GM18511 (cell line): ENCODE data around the gene SIK2.
"Not testable (repeated sequence)": the region's sequence is repeated elsewhere in the genome, so short reads cannot be mapped to it uniquely, and the experiment has no call there.

ENCODE experiments used
- ATAC-seq: cut with Tn5 transposase; IDR thresholded peaks from one replicate; pipeline ENCODE4 v1.9.1; 2021; ENCODE audit warnings: mild to moderate bottlenecking, moderate library complexity; ENCODE audit not compliant: unreplicated experiment

Gene SIK2

DNA sequence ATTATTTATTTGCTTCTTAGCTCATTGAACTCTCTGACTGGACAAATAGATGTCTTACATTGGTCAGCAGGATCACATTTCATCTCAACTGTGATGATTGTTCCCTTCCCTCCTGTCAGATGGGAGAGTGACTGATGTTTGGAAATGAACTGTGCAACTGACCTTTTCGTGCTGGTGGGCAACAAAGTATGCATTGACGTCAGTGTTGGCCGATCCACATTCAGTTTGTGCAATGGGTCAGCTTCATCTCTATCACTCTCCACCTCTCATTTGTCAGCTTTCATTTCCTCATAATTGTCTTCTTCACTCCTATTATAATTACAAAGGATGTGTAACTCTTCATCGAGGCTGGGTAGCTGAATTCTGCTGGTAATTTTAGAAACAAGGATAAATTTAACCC lies 92.6 kb downstream of the SIK2 start:
- ATAC-seq, result no peak

DNA sequence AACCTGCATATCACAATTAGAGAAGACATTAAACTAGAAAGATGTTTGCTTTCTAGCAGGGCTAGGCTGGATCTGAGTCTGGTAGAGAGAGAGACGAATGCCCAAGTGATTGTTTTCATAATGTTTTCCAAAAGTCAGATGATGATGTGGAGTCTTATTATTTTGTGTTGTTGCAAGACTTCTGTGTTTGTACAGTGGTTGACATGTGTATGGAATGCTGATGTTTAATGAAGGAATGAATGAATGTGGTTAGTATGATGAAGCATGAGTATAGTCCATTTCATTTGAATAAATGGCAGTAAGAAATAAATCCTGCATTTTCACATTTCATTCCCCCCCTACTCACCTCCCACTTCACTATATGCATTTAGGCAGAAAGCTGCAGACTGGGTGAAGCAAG lies 94.3 kb downstream of the SIK2 start:
- ATAC-seq, result no peak

DNA sequence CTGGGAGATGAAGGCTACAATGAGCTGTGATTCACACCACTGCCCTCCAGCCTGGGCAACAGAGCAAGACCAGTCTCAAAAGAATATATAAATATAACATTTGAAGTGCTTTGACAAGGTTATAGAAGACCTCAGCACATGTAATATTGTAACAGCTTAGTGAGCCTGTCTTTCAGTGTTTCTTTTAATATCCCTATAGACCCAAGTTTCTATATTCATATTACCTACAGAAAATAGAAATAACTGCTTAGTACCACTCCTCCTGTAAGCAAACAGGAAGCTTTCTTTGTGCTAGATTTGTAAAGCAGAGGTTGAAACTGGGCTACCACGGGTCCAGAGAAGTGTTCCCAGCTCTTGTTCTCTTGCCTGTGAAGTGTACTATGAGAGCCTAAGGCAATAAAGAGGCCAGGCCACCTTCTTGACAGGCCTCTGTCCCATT lies 95.7 kb downstream of the SIK2 start:
- ATAC-seq, result peak; percentile 74

DNA sequence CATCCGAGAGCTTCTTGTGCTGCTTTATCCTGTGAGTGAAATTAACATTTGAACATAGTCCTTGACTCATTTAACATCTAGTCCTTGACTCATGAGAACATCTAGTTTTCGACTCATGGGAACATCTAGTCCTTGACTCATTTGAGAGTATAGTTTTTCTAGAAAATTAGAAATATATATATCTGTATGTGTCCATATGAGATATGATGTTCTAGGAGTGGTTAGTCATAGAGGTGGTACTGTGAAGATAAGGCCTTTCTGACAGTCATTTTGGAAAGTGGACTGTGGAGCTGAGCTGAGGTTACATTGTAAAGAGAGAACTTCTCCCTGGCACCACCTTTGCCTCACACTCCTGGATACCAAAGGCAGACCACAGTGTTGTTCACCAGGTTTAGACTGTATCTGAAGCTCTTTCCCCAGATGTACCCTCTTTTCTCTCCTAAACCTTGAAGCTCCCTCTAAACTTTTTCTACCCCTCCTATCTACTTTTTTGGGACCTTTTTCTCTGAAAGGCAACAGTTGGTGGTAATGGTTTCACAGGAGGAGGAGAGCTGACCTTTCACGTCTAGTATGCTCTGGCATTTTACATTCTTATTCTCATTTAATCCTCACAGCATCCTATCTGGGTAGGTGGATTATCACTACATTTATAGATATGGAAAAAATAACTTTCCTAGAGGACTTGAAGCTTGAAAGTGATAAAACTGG lies 96.8 kb downstream of the SIK2 start:
- ATAC-seq, result no peak

DNA sequence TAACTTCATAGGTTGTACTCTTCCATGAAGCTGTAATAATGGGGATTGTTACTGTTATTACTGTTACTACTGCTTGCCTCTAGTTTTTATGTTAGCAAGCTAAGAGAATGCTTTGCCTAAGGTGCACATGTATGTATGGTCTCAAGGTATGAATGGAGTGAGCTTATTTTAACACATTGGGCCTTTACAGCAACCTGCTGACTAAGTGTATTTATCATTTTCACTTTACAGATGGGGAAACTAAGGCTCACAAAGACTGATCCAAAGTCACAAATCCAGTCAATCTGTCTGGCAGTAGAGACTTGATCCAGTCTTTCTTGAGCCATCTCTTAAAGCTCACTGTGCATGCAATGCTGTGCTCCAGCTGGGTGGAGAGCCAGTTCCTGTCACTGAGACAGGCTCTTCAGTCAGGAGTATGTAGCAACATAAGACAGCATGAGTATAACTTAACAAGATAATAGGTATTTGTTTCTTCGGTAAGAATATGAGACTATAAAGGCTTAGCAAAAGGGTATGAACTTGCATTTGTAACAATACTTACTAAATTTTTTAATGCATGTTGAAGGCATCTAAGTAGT lies 97.4 kb downstream of the SIK2 start:
- no peak for ATAC-seq

DNA sequence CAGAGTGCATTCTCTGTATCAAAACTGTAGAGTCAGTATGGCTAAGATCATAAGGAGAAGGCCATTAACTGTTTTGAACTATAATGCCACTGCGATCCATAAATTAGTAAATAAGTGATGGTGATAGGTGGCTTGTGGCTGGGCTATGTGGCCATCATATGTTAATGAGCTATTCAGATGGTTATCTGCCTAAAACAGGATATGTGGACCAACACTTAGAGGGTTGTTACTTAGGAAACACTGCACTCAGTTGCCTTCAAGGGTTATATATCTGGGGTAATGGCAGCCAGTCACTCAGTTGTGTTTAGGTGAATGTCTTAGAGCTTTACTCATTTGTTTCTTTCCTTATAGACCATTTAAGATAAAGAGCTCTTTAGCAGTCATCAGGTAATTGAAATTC lies 97.9 kb downstream of the SIK2 start:
- ATAC-seq, result no peak

DNA sequence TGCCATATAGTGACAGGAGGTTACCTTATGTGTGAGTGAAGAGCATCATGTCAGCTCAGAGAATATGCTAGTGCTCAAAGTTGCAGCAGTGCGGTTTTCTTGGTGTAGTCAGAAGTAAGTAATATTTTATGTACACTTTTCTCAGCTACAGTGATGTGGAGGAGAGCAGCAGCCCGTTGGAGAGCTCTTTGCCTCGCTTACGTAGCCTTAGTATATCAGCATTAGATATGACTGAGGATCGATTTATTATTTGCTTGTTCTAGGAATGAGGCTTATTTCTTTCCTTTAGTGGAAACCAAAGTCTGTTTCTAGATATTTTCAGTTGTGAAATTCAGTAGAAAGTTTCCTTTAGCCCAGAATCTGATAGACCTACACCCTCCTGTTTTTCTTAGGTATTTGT lies 100.4 kb downstream of the SIK2 start:
- no peak for ATAC-seq

DNA sequence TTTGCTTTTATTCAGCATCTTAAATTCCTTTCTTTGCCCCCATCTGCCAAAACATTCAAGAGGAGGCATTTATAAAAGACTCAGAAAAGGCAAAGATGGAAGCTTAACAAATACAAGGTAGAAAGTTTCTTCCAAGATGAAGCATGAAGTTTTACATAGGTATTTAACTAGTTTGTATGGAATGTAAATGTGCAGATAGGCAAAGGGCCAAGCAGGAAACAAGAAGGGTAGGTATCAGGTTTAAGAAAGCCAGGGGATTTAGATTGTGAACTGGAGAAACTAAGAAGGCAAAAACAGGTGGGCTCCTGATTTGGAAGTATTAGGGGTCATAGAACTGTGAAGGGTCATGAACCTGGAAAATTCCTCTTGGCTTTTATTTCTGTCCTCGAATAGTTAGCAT lies 101.3 kb downstream of the SIK2 start:
- ATAC-seq, result no peak

DNA sequence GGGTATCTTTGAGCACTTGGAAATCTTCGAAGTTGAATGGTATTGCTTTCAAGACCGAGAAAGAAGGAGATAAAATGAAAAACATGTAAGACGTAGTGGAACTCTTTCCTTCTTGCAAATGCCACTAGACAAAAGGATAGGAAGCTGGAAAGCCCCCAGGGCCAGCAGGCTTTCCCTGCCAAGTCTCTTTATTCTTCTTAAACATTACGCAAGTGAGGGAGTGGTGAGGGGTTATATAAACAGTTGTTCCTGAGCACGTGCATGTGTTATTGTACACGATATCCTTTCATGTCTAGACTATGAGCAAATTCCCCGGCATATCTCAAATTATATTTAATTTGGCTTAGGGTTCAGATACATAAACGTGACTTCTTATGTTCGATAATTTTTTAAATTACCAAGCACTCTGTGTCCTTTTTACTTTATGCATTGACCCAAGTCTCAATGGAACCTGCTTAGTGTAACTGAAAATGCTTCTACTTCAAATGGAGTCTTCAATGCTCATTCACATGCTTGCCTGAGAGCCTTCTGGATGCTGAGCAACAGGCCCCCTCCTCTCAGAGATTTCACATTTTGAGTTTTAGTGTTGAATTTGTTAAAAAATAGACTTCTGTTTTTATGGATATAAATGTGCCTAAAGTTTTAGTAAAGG lies 104.9 kb downstream of the SIK2 start:
- ATAC-seq, result no peak

DNA sequence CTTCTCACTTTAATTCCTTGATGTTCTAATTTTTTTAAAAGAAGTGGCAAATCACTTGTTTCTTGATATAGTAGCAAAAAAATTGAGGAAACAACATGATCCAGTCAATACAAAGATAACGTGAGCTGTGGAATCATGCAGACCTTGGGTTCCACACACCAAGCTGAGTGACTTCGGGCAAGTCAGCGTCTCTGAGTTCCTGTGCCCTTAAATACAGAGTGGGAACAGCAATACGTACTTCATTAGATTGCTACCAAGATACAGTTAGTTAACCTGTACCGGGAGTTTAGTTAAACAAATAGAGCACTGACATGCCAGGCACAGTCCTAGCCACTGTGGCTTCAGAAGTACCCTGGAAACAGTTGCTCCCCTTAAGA lies 105.4 kb downstream of the SIK2 start:
- no peak for ATAC-seq

DNA sequence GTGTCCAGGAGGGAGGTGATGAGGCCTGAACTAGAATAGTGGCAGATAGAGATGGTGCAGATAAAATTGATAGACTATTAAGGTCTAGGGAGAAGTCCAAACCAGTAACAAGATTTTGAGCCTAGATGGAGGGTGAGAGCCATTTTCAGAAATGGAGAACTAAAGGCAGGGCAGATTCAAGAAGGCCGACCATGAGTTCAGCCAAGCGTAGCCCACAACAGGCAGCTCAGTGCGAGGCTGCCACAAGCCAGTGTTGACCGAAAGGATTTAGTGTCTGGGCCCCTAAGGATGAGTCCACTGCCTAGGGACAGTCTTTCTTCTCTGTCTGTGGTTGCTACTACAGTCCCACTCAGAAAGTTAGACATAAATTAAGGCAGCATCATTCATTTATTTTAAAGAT lies 112.3 kb downstream of the SIK2 start:
- no peak for ATAC-seq

DNA sequence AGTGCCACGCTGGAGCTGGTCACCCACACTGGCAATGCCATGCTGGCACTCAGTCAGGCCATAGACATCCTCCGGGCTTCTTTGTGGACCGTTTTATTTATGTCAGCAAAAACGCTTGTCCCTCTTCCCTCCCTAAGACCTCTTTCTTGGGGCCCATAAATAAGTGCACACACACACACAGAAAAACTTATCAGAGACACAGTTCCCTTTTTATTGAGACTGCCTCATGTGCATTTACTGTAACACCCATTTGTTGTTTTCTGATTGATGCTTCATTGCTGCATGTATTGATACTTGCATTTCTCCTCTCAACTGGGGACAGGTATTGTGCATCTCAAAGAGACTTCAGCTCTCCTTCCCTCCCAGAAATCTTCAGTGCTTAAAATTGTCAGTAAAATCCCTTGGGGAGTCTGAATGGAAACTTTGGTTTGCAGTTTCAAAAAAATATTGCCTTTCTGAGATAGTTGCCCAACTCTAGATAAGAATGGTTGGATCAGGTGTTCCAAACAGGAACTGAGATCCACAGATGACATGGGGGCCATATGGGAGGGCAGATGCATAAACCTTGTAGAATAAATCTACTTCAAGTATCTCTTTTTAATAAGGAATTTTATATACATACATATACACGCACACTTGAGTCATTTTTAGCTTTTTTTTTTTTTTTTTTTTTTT lies 113.0 kb downstream of the SIK2 start:
- ATAC-seq, result no peak

DNA sequence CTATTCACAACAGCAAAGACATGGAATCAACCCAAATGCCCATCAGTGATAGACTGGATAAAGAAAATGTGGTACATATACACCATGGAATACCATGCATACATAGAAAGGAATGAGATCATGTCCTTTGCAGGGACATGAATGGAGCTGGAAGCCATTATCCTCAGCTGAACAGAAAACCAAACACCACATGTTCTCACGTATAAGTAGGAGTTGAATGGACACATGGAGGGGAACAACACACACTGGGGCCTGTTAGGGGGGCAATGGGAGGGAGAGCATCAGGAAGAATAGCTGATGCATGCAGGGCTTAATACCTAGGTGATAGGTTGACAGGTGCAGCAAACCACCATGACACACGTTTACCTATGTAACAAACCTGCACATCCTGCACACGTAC lies 115.4 kb downstream of the SIK2 start:
- not testable (repeated sequence) for ATAC-seq

DNA sequence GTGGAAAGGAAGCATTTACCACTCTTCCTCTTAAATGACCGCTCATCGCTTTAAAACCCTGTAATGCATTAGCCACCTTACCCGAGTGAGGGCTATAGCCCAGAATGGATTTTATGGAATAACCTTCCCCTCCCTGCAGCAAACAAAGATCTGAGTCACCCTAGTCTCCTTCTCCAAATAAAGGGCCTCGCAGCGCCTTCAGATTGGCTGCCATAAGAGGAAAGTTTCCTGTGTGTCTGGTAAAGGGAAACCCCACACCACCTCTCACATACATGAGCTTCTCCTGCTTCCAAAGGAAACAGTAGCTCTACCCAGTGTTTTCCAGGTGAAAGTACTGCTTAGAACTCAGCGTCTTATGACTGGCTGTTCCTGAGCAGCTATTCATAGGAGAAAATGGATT lies 116.2 kb downstream of the SIK2 start:
- no peak for ATAC-seq

DNA sequence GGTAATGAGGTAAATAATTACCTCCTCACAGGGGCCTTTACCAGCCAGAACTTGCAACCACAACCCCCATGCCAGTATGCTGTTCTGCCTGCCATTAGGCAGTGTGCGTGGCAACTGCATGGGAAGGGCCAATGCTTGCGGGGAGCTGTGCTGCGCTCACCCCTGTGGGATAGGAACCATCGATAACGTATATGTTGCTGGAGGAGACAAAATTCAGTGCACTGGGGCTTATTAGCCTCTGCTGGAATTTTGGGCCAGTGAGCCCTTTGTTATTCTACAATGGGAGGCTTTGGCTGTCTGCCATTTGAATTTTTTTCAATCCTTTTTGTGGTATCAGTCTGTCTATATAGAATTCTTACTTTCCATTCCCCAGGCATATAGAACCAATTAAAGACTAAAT lies 116.6 kb downstream of the SIK2 start:
- ATAC-seq, result no peak

DNA sequence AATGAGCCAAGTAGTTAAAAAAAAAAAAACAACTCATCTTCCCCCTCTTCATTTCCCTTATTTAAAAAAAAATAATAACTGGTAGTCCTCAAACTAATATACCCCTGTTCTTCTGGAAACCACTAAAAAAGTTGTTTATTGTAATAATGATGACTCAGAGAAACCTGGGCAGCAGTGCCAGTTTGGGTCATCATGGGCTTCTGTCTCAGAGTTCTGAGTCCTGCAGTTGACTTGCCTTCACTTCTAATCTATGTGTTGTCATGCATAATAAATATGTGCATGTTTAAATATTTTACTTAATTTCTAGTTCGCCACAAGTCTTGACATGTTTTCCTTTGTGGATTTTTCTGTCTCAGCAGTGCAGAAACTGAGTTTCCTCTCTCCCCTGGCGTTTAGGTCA lies 117.1 kb downstream of the SIK2 start:
- no peak for ATAC-seq

DNA sequence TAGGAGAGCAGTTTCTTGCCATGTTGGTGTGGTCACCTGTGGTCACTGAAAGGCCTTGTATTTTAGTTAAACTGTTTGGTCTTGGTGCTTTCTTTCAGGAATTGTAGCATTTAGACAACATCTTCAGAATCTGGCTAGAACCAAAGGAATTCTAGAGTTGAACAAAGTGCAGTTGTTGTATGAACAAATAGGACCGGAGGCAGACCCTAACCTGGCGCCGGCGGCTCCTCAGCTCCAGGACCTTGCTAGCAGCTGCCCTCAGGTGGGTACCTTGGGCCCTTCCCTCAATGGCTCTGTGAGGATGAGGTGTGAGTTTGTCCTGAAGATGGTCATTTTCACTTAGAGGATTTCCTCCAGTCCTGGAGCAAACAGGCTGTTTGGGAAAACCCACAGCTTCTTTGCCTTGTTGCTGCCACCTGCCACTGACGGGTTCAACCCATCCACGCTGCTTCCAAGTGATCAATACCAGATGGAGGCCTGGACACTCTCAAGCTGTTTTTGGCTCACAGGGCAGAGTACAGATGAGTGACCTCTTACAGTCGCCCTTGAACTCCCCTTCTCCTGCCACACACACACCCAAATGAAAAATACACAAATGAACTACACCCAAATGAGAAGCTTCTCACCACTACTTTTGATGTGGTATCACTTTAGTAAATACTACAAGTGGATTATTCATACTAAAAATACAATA lies 118.7 kb downstream of the SIK2 start:
- ATAC-seq, result no peak

DNA sequence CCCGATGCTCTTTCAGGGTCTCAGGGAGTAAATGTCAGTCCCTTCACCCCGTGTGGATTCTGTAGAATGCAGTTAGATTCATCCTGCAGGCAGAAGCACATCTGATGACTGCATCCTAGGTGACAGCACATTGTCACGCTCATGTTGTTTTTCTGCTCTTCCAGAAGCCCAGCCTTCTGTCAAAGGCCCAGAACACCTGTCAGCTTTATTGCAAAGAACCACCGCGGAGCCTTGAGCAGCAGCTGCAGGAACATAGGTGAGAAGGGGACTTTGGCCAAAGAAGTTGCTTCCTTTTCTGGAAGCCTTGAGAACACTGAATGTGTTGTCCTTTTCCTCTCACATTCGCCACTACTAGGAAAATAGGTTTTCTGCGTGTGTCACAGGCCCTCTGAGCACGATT lies 120.3 kb downstream of the SIK2 start:
- no peak for ATAC-seq

DNA sequence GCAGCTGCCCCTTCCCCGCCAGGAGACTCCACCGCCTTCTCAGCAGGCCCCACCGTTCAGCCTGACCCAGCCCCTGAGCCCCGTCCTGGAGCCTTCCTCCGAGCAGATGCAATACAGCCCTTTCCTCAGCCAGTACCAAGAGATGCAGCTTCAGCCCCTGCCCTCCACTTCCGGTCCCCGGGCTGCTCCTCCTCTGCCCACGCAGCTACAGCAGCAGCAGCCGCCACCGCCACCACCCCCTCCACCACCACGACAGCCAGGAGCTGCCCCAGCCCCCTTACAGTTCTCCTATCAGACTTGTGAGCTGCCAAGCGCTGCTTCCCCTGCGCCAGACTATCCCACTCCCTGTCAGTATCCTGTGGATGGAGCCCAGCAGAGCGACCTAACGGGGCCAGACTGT lies 121.3 kb downstream of the SIK2 start:
- ATAC-seq, result no peak

DNA sequence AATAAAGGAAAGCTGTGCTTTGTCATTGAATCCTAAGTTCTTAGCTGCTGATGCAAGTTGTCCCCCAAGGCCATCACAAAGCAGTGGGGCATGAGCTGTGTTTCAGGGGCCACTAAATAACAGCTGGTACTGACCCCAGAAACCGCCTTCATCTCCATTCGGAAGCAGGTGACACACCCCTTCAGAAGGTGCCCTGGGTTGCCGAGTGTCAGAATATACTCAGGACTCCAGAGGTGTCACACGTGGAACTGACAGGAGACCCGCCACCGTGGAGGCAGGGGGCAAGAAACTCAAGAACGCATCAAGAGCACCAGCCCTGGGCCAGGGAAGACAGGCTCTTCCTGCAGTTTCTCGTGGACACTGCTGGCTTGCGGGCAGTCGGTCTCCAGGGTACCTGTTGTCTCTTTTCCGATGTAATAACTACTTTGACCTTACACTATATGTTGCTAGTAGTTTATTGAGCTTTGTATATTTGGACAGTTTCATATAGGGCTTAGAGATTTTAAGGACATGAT lies 122.4 kb downstream of the SIK2 start:
- ATAC-seq, result no peak

DNA sequence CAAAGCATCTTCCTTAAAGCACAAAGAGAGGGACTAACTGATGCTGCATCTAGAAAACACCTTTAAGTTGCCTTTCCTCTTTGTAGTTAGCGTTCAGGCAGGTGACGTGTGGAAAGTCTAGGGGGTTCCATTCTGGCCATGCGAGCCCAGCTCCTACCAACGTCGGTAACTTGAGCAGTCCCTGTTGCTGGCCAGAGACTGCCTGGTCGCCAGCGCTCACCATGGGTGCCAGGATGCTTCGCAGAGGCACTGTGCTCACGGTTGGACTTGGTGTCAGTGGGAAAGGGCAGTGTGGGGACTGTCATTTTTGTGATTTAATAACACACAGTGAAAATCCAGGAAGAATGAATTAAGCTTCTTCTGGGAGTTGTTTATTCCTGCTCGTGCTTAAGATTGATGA lies 123.4 kb downstream of the SIK2 start:
- ATAC-seq, result no peak
